ENCODE results near the gene KRT74.

DNA sequence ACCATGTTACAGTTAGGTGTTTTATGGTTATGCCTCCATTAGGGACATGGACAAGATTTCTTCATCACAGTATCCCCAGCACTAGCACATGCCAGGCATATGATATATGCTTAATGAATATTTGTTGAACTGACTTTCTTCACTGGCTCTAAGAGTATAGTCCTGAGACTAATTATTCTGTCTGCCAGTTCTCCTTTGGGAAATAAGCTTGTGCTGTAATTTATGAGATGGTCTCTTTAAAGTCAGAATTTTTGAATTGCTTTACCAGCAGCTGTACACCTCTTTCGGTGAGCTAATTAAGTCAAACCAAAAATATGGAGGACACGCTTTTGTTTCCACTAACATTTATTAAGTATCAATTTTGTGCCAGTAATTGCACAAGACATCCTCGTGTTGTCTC is 32.5 kb upstream of the KRT74 start:
- TF ChIP-seq CTCF (IDR thresholded peaks at IDR 0.05; ENCODE audit: borderline replicate concordance, extremely low read depth, low read length, poor library complexity, severe bottlenecking) (no peak), EZH2 (IDR thresholded peaks at IDR 0.05; ENCODE audit: borderline replicate concordance, low read depth, low read length, severe bottlenecking) (no peak)
